ENCODE results near the gene WDR27.

- TF ChIP-seq, protein P1, sequence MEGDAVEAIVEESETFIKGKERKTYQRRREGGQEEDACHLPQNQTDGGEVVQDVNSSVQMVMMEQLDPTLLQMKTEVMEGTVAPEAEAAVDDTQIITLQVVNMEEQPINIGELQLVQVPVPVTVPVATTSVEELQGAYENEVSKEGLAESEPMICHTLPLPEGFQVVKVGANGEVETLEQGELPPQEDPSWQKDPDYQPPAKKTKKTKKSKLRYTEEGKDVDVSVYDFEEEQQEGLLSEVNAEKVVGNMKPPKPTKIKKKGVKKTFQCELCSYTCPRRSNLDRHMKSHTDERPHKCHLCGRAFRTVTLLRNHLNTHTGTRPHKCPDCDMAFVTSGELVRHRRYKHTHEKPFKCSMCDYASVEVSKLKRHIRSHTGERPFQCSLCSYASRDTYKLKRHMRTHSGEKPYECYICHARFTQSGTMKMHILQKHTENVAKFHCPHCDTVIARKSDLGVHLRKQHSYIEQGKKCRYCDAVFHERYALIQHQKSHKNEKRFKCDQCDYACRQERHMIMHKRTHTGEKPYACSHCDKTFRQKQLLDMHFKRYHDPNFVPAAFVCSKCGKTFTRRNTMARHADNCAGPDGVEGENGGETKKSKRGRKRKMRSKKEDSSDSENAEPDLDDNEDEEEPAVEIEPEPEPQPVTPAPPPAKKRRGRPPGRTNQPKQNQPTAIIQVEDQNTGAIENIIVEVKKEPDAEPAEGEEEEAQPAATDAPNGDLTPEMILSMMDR (IDR thresholded peaks at IDR 0.05) = no peak
- no peak for TF ChIP-seq BHLHE40 (IDR thresholded peaks at IDR 0.05; ENCODE audit: low read depth, low read length)
Observed at GRCh38 chr6:169533301-169534038, 168.4 kb downstream of the WDR27 start.
